ENCODE measurements around the gene CDKAL1. TPM values are rescaled to one million over a fixed set of nuclear protein-coding genes. Genes with fewer than 3 reads are reported as not detected.
"Not testable (repeated sequence)": the region's sequence is repeated elsewhere in the genome, so short reads cannot be mapped to it uniquely, and the experiment has no call there.

Gene CDKAL1
- polyA plus RNA-seq, 4 donors: 18.7 to 20.2 (median 19.4) TPM

GRCh38 chr6:20724443-20725190 lies 190.4 kb downstream of the CDKAL1 start:
- no peak for DNase-seq (ENCODE audit: low read depth in 4 of 4, low spot score in 3 of 4)

- not testable (repeated sequence) for DNase-seq (ENCODE audit: low read depth in 4 of 4, low spot score in 3 of 4)
These were observed 191.0 kb downstream of the CDKAL1 start for GRCh38 chr6:20725235-20725634.

- DNase-seq (ENCODE audit: low read depth in 4 of 4, low spot score in 3 of 4): no peak
These were observed 194.8 kb downstream of the CDKAL1 start for GRCh38 chr6:20729086-20729485.

GRCh38 chr6:20732362-20732761 lies 198.1 kb downstream of the CDKAL1 start:
- DNase-seq (ENCODE audit: low read depth in 4 of 4, low spot score in 3 of 4): not testable (repeated sequence)

GRCh38 chr6:20732896-20733295 lies 198.6 kb downstream of the CDKAL1 start:
- DNase-seq (ENCODE audit: low read depth in 4 of 4, low spot score in 3 of 4): no peak

- no peak for DNase-seq (ENCODE audit: low read depth in 4 of 4, low spot score in 3 of 4)
These were observed 203.7 kb downstream of the CDKAL1 start for GRCh38 chr6:20737912-20738311.

- DNase-seq (ENCODE audit: low read depth in 4 of 4, low spot score in 3 of 4): no peak
These were observed 205.8 kb downstream of the CDKAL1 start for GRCh38 chr6:20740088-20740487.

GRCh38 chr6:20740727-20741126 lies 206.5 kb downstream of the CDKAL1 start:
- DNase-seq (ENCODE audit: low read depth in 4 of 4, low spot score in 3 of 4): no peak

- no peak for DNase-seq (ENCODE audit: low read depth in 4 of 4, low spot score in 3 of 4)
These were observed 207.2 kb downstream of the CDKAL1 start for GRCh38 chr6:20741490-20741889.

GRCh38 chr6:20744911-20745557 lies 210.8 kb downstream of the CDKAL1 start:
- no peak for DNase-seq (ENCODE audit: low read depth in 4 of 4, low spot score in 3 of 4)

GRCh38 chr6:20746024-20746423 lies 211.8 kb downstream of the CDKAL1 start:
- DNase-seq (ENCODE audit: low read depth in 4 of 4, low spot score in 3 of 4): no peak

- DNase-seq (ENCODE audit: low read depth in 4 of 4, low spot score in 3 of 4): no peak
These were observed 212.7 kb downstream of the CDKAL1 start for GRCh38 chr6:20746805-20747558.

- DNase-seq (ENCODE audit: low read depth in 4 of 4, low spot score in 3 of 4): no peak
These were observed 213.7 kb downstream of the CDKAL1 start for GRCh38 chr6:20747991-20748390.

GRCh38 chr6:20751293-20751935 lies 217.2 kb downstream of the CDKAL1 start:
- no peak for DNase-seq (ENCODE audit: low read depth in 4 of 4, low spot score in 3 of 4)

- DNase-seq (ENCODE audit: low read depth in 4 of 4, low spot score in 3 of 4): no peak
These were observed 221.4 kb downstream of the CDKAL1 start for GRCh38 chr6:20755631-20756030.

- DNase-seq (ENCODE audit: low read depth in 4 of 4, low spot score in 3 of 4): not testable (repeated sequence)
These were observed 222.4 kb downstream of the CDKAL1 start for GRCh38 chr6:20756584-20757147.

GRCh38 chr6:20757761-20758160 lies 223.5 kb downstream of the CDKAL1 start:
- no peak for DNase-seq (ENCODE audit: low read depth in 4 of 4, low spot score in 3 of 4)

- no peak for DNase-seq (ENCODE audit: low read depth in 4 of 4, low spot score in 3 of 4)
These were observed 229.0 kb downstream of the CDKAL1 start for GRCh38 chr6:20763296-20763695.

- no peak for DNase-seq (ENCODE audit: low read depth in 4 of 4, low spot score in 3 of 4)
These were observed 235.4 kb downstream of the CDKAL1 start for GRCh38 chr6:20769631-20770030.

- no peak for DNase-seq (ENCODE audit: low read depth in 4 of 4, low spot score in 3 of 4)
These were observed 236.5 kb downstream of the CDKAL1 start for GRCh38 chr6:20770773-20771172.

- DNase-seq (ENCODE audit: low read depth in 4 of 4, low spot score in 3 of 4): no peak
These were observed 237.2 kb downstream of the CDKAL1 start for GRCh38 chr6:20771409-20771808.

All from right renal pelvis (tissue), 4 donors.